D721Med (cell line): ENCODE data around the gene BCL2.
A peak's percentile ranks its signal among the peaks of the same experiment; 100 is the strongest.

Experiments used
- DNase-seq: peaks from one replicate; pipeline ENCODE4 v3.0.0; 2011; ENCODE audit warnings: low spot score; ENCODE audit not compliant: insufficient read length
- FAIRE-seq: peaks from 2 replicates; lab custom pipeline; 2011; peaks lifted over from hg19 to GRCh38; lab: Jason Lieb, UNC
- CTCF ChIP-seq: IDR thresholded peaks from 2 replicates; pipeline ENCODE4 v1.5.1; 2012; ENCODE audit warnings: mild to moderate bottlenecking, control low read depth; ENCODE audit not compliant: insufficient read depth; ENCODE audit errors: missing control alignments

Gene BCL2

GRCh38 chr18:63315131-63315662 is 4.4 kb downstream of the BCL2 start:
- FAIRE-seq (no peak), DNase-seq (no peak)
- TF ChIP-seq CTCF, result no peak

GRCh38 chr18:63314062-63314790 is 5.3 kb downstream of the BCL2 start:
- TF ChIP-seq CTCF, result no peak
- FAIRE-seq (no peak), DNase-seq (no peak)

GRCh38 chr18:63313396-63313917 is 6.1 kb downstream of the BCL2 start:
- TF ChIP-seq CTCF, result no peak
- DNase-seq (no peak), FAIRE-seq (no peak)

GRCh38 chr18:63312737-63313395 is 6.7 kb downstream of the BCL2 start:
- TF ChIP-seq CTCF, result no peak
- no peak for DNase-seq
- peak; percentile 100 for FAIRE-seq

GRCh38 chr18:63312019-63312409 is 7.6 kb downstream of the BCL2 start:
- no peak for TF ChIP-seq CTCF
- FAIRE-seq, result no peak

GRCh38 chr18:63311118-63312018 is 8.2 kb downstream of the BCL2 start:
- no peak for DNase-seq
- FAIRE-seq, result no peak
- TF ChIP-seq CTCF, result no peak

More at GRCh38 chr18:63312019-63312409, 7.6 kb downstream of the BCL2 start:
- DNase-seq, result no peak
